GM23338 (cell line): ENCODE data around the gene FYN. TPM values are rescaled to one million over a fixed set of nuclear protein-coding genes. Genes with fewer than 3 reads are reported as not detected.
A peak's percentile ranks its signal among the peaks of the same experiment; 100 is the strongest.

Experiments used
- ATAC-seq: fragments of 200-7000 bp; cut with Tn5 transposase; 3 replicates; pipeline ENCODE4 v1.9.1; 2020
- DNase-seq: peaks from one replicate; pipeline ENCODE4 v3.0.0-alpha.2; 2015; ENCODE audit warnings: low spot score
- H2AFZ ChIP-seq: fragments of 200-600 bp; sonication (generic); 2 replicates; pipeline ENCODE4 v1.8.0; 2016; ENCODE audit warnings: antibody characterized with exemption, mild to moderate bottlenecking, moderate library complexity
- H3F3A ChIP-seq: fragments of 200-600 bp; sonication (generic); replicated peaks from 2 replicates; pipeline ENCODE4 v1.8.0; 2017; ENCODE audit warnings: antibody characterized with exemption, mixed run types, low read depth
- H3K27ac ChIP-seq: fragments of 200-600 bp; sonication (generic); 2 replicates; pipeline ENCODE4 v1.6.1; 2016; ENCODE audit warnings: low read depth
- H3K27me3 ChIP-seq: fragments of 200-600 bp; sonication (generic); 2 replicates; pipeline ENCODE4 v1.8.0; 2016; ENCODE audit warnings: mild to moderate bottlenecking, mixed run types, moderate library complexity; ENCODE audit not compliant: insufficient read depth
- H3K36me3 ChIP-seq: fragments of 200-600 bp; sonication (generic); 2 replicates; pipeline ENCODE4 v1.8.0; 2016; ENCODE audit warnings: mild to moderate bottlenecking; ENCODE audit not compliant: insufficient read depth
- H3K4me1 ChIP-seq: fragments of 200-600 bp; sonication (generic); 2 replicates; pipeline ENCODE4 v1.8.0; 2016; ENCODE audit warnings: mild to moderate bottlenecking, moderate library complexity; ENCODE audit not compliant: insufficient read depth
- H3K4me2 ChIP-seq: fragments of 200-600 bp; sonication (generic); 2 replicates; pipeline ENCODE4 v1.7.1; 2017; ENCODE audit warnings: mixed run types
- H3K4me3 ChIP-seq: fragments of 200-600 bp; sonication (generic); 2 replicates; pipeline ENCODE4 v1.6.1; 2016; ENCODE audit warnings: mixed run types
- H3K79me2 ChIP-seq: fragments of 200-600 bp; sonication (generic); replicated peaks from 2 replicates; pipeline ENCODE4 v1.8.0; 2017; ENCODE audit warnings: mild to moderate bottlenecking; ENCODE audit not compliant: insufficient read depth
- H3K9me2 ChIP-seq: fragments of 200-600 bp; sonication (generic); 2 replicates; pipeline ENCODE4 v1.8.0; 2017; ENCODE audit not compliant: insufficient read depth
- H4K20me1 ChIP-seq: fragments of 200-600 bp; sonication (generic); replicated peaks from 2 replicates; pipeline ENCODE4 v1.8.0; 2017; ENCODE audit warnings: mild to moderate bottlenecking; ENCODE audit not compliant: insufficient read depth
- H3K27ac Mint-ChIP-seq: 2 replicates; pipeline ENCODE4 v1.8.0; 2020; ENCODE audit warnings: inconsistent platforms, mild to moderate bottlenecking, moderate library complexity, mixed read lengths
- H3K27me3 Mint-ChIP-seq: 3 replicates; pipeline ENCODE4 v1.8.0; 2022; ENCODE audit warnings: low read depth, mild to moderate bottlenecking, moderate library complexity, mixed read lengths, inconsistent platforms; ENCODE audit not compliant: insufficient read depth, poor library complexity
- H3K36me3 Mint-ChIP-seq: 3 replicates; pipeline ENCODE4 v1.8.0; 2021; ENCODE audit warnings: low read depth, mild to moderate bottlenecking, inconsistent platforms, moderate library complexity, mixed read lengths
- H3K4me1 Mint-ChIP-seq: 3 replicates; pipeline ENCODE4 v1.8.0; 2020; ENCODE audit warnings: mild to moderate bottlenecking, inconsistent platforms, mixed read lengths
- H3K4me3 Mint-ChIP-seq: 3 replicates; pipeline ENCODE4 v1.8.0; 2021; ENCODE audit warnings: moderate library complexity, mild to moderate bottlenecking, inconsistent platforms, mixed read lengths
- H3K9me3 Mint-ChIP-seq: 3 replicates; pipeline ENCODE4 v1.8.0; 2020; ENCODE audit warnings: moderate library complexity, mild to moderate bottlenecking, inconsistent platforms, mixed read lengths
- CREB1 ChIP-seq: fragments of 250-450 bp; sonication (Bioruptor Pico); IDR thresholded peaks from 2 replicates; pipeline ENCODE4 v1.5.0; 2020; ENCODE audit warnings: low read depth, mild to moderate bottlenecking, moderate library complexity
- CTCF ChIP-seq, 2 experiments: fragments of 200-600 bp in 1 of 2; sonication (generic) in 1 of 2; conservative IDR thresholded peaks; 2 replicates each; pipeline versions ENCODE4 v1.5.1 to v1.6.1; 2016 to 2017; ENCODE audit warnings: antibody characterized with exemption in 2 of 2, low read depth in 2 of 2, mild to moderate bottlenecking in 2 of 2, moderate library complexity in 1 of 2
- ETS1 ChIP-seq: IDR thresholded peaks from 2 replicates; pipeline ENCODE4 v1.6.1; 2016; ENCODE audit warnings: antibody characterized with exemption
- EZH2 ChIP-seq: fragments of 200-600 bp; sonication (generic); IDR thresholded peaks from one replicate; pipeline ENCODE4 v1.8.0; 2017; ENCODE audit warnings: antibody characterized with exemption, mild to moderate bottlenecking, low read depth; ENCODE audit not compliant: unreplicated experiment
- EZH2phosphoT487 ChIP-seq: fragments of 200-600 bp; sonication (generic); IDR thresholded peaks from one replicate; pipeline ENCODE4 v1.8.1; 2018; ENCODE audit warnings: antibody characterized with exemption; ENCODE audit not compliant: unreplicated experiment
- JUNB ChIP-seq: IDR thresholded peaks from one replicate; pipeline ENCODE4 v1.6.1; 2016; ENCODE audit warnings: antibody characterized with exemption; ENCODE audit not compliant: unreplicated experiment
- NANOG ChIP-seq: IDR thresholded peaks from 2 replicates; pipeline ENCODE4 v1.6.1; 2016; ENCODE audit warnings: antibody characterized with exemption, borderline replicate concordance
- REST ChIP-seq: IDR thresholded peaks from one replicate; pipeline ENCODE4 v1.6.1; 2018; ENCODE audit warnings: antibody characterized with exemption; ENCODE audit not compliant: unreplicated experiment
- STAT1 ChIP-seq: IDR thresholded peaks from one replicate; pipeline ENCODE4 v1.6.1; 2016; ENCODE audit warnings: antibody characterized with exemption; ENCODE audit not compliant: unreplicated experiment
- ZNF114 ChIP-seq: fragments of 250-450 bp; sonication (Bioruptor Pico); IDR thresholded peaks from 2 replicates; pipeline ENCODE4 v1.5.0; 2020; ENCODE audit warnings: mild to moderate bottlenecking, moderate library complexity
- ZNF331 ChIP-seq: fragments of 250-450 bp; sonication (Bioruptor Pico); IDR thresholded peaks from 2 replicates; pipeline ENCODE4 v1.5.0; 2020; ENCODE audit warnings: low read depth, mild to moderate bottlenecking, moderate library complexity
- polyA plus RNA-seq: library from polyadenylated mRNA; unstranded; fragments of >200 nt; fragmentation: Nextera tagmentation; extraction: Ambion mirVana; gene quantifications from 2 replicates; pipeline ENCODE4 v1.2.1, GENCODE V29; 2016
- total RNA-seq: library from RNA; depleted of rRNA; stranded (reverse); fragments of >200 nt; shearing (Covaris generic); gene quantifications from 2 replicates; pipeline ENCODE4 v1.2.3, GENCODE V29; 2014

Gene FYN
- total and polyA plus RNA-seq, 2 experiments from 2014 or later = 46.8 to 143 TPM

- H3K4me1 Mint-ChIP-seq = peaks cover 49% of the 10 kb centered on the region; the same call in 2 of the 3 replicates
- H3K79me2 ChIP-seq = peaks cover 39% of the 10 kb centered on the region
- no peaks in the 10 kb centered on the region for H3K27me3 ChIP-seq
- no peak overlapping the region for H3K4me3 Mint-ChIP-seq
- no peaks in the 10 kb centered on the region for H3K9me2 ChIP-seq
- no peak overlapping the region for H2AFZ ChIP-seq
- no peak overlapping the region for H3K27ac ChIP-seq
- H4K20me1 ChIP-seq = peaks cover 4% of the 10 kb centered on the region; the same call in 1 of the 2 replicates
- H3K4me1 ChIP-seq = peaks cover 60% of the 10 kb centered on the region
- no peak overlapping the region for H3K27ac Mint-ChIP-seq
- no peak overlapping the region for H3K4me3 ChIP-seq
- no peak for ATAC-seq
- H3K9me3 Mint-ChIP-seq = no peaks in the 10 kb centered on the region
- H3K4me2 ChIP-seq = peak overlapping the region; percentile 31; the same call in 1 of the 2 replicates
- no peaks in the 10 kb centered on the region for H3K36me3 ChIP-seq
- no peaks in the 10 kb centered on the region; the same call in 2 of the 3 replicates for H3K36me3 Mint-ChIP-seq
- peaks cover 3% of the 10 kb centered on the region; the same call in 1 of the 2 replicates for H3F3A ChIP-seq
- TF ChIP-seq EZH2phosphoT487 = no peak
- TF ChIP-seq ZNF114 (CRISPR knock-in tag) = no peak
- no peak for TF ChIP-seq EZH2
- TF ChIP-seq REST = no peak
- DNase-seq = no peak
- H3K27me3 Mint-ChIP-seq = peaks cover 2% of the 10 kb centered on the region
These were observed 29.7 kb downstream of the FYN start for GRCh38 chr6:111843347-111844147.

- H3F3A ChIP-seq = peaks cover 3% of the 10 kb centered on the region; the same call in 1 of the 2 replicates
- peaks cover 53% of the 10 kb centered on the region for H3K4me1 ChIP-seq
- Mint-ChIP-seq H3K9me3 (no peaks in the 10 kb centered on the region), H3K27ac (no peak overlapping the region), H3K4me3 (no peak overlapping the region), H3K4me1 (peaks cover 43% of the 10 kb centered on the region; the same call in 2 of the 3 replicates), H3K36me3 (no peaks in the 10 kb centered on the region; the same call in 2 of the 3 replicates), H3K27me3 (no peaks in the 10 kb centered on the region)
- H3K4me2 ChIP-seq = no peak overlapping the region
- no peaks in the 10 kb centered on the region for H3K9me2 ChIP-seq
- no peak overlapping the region for H2AFZ ChIP-seq
- H3K79me2 ChIP-seq = peaks cover 35% of the 10 kb centered on the region
- DNase-seq (peak; percentile 57), ATAC-seq (peak; percentile 14)
- no peak overlapping the region for H3K4me3 ChIP-seq
- no peaks in the 10 kb centered on the region for H3K27me3 ChIP-seq
- no peak overlapping the region for H3K27ac ChIP-seq
- peaks cover 4% of the 10 kb centered on the region; the same call in 1 of the 2 replicates for H4K20me1 ChIP-seq
- H3K36me3 ChIP-seq = no peaks in the 10 kb centered on the region
- TF ChIP-seq STAT1 = no peak
- no peak for TF ChIP-seq NANOG
- no peak for TF ChIP-seq ETS1
- TF ChIP-seq ZNF331 = no peak
- no peak for TF ChIP-seq CREB1 (CRISPR knock-in tag)
- TF ChIP-seq ZNF114 (CRISPR knock-in tag) = no peak
- TF ChIP-seq EZH2phosphoT487 = no peak
- TF ChIP-seq CTCF (conservative IDR thresholded peaks at IDR 0.05; ENCODE audit: low read depth in 2 of 2) = no peak
- TF ChIP-seq REST = no peak
- no peak for TF ChIP-seq JUNB
These were observed 30.4 kb downstream of the FYN start for GRCh38 chr6:111842891-111843290.
